Measurements from ENCODE around the gene ETNPPL. TPM values are rescaled to one million over a fixed set of nuclear protein-coding genes. Genes with fewer than 3 reads are reported as not detected.
"Not testable (repeated sequence)": the region's sequence is repeated elsewhere in the genome, so short reads cannot be mapped to it uniquely, and the experiment has no call there.

The ETNPPL gene
- polyA plus RNA-seq, 3 donors = 0.10 to 0.47 (median 0.18) TPM

DNA sequence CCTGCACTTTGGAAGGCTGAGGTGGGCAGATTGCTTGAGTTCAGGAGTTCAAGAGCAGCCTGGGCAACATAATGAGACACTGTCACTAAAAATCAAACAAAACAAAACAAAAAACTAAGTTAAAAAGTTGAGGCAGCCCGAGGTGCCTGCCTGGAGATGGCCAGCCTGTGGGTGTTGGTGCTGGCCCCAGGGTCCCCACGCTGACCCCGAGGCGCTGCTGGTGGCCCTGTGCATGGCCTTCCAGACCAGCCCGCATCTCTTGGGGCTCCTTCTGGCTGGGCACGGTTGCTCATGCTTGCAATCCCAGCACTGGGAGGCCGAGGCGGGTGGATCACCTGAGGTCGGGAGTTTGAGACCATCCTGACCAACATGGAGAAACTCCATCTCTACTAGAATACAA is 4.4 kb downstream of the ETNPPL start:
- no peak for DNase-seq

- no peak for DNase-seq
Observed at GRCh38 chr4:108754327-108754726, 8.5 kb downstream of the ETNPPL start.

GRCh38 chr4:108751321-108751720 is 11.5 kb downstream of the ETNPPL start:
- DNase-seq = no peak

GRCh38 chr4:108749119-108749518 is 13.7 kb downstream of the ETNPPL start:
- no peak for DNase-seq

- DNase-seq = no peak
Observed at GRCh38 chr4:108746511-108746910, 16.3 kb downstream of the ETNPPL start.

DNA sequence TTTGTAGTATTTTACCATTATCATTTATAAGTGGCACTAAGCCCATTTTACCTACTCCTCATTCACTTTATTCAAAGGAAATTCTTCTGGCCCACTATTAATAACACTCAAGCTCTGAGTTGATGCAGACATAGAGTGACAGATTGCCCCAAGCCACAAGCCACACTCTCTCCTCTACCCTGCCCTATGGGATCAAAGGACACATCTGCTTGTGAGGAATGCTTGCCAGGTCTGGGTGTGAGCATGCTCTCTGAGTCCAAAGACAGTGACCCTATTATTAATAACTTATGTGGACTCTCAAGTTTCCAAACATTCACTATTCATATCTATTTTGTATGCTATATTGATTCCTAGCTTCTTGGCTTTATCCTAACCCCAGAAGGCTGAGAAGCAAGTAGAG is 18.5 kb downstream of the ETNPPL start:
- no peak for DNase-seq

GRCh38 chr4:108742451-108743420 is 20.1 kb downstream of the ETNPPL start:
- no peak for DNase-seq

DNA sequence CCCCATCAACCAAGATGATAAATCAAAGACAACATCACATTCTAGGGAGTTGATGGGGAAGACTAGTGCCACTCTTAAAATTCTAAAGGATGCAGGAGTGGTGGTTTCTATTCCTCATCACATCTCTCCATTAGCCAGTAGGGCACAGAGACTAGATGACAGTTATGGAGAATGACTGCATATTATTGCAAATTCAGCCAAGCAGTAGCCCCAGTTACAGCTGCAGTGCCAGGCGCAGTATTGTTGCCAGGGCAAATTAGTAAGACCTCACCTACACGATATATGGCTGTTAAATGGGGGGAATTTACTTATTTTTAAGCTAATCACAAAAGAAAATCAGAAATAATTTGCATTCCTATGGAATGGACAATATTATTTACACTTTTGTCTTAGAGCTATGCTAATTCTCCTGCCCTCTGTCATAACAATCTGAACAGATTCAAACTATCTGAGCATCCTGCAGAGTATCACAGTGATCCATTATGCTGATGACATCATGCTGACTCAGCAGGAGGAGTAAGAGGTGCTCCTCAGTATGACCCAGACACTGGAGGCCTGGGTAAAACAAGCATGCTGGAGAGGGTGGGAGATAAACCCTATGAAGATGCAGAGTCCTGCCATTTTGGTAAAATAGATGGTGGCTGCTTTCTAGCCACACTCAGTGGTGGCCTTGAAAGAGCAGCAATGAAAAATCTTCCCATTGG is 24.7 kb downstream of the ETNPPL start:
- no peak for DNase-seq

GRCh38 chr4:108731006-108731405 is 31.8 kb downstream of the ETNPPL start:
- DNase-seq = no peak

DNA sequence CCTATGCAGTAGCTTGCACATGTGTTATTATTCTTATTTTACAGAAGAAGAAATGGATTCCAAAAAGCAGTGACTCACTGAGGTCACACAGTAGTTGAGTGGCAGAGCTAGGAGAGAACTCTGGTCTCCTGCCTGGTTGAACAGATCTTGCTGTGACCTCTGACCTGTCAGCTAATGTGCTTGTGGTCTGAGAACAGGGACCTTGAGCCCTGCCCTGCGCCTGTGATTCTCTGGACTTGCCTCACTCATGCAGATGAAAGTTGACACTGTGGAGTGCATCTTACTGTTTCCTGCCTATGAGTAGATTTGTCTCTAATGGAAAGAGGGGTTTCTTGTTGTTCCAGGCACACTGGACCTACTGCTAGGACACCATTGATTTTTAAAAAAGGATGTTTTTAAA is 32.3 kb downstream of the ETNPPL start:
- DNase-seq = no peak

- DNase-seq = no peak
Observed at GRCh38 chr4:108729731-108730130, 33.1 kb downstream of the ETNPPL start.

GRCh38 chr4:108725457-108725856 is 37.4 kb downstream of the ETNPPL start:
- DNase-seq = no peak

DNA sequence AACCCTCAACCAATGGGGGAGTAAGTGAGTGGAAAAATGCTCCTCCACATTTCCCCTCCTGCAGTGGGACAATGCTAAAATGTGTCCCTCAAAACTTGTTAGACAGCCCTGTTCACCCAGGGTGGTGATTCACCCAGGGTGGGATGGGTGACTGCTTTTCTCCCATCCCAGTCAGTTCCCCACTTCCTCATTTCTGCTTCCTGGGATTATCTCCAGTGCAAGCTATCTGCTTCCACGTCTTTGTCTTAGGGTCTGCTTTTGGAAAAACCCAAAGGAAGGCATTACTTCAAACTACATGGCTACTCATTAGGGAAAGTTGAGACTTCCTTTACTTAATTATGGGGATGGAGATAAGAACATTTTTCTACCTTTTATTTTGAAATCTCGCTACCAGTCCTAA is 45.5 kb downstream of the ETNPPL start:
- DNase-seq = no peak

- no peak for DNase-seq
Observed at GRCh38 chr4:108716340-108716739, 46.5 kb downstream of the ETNPPL start.

DNA sequence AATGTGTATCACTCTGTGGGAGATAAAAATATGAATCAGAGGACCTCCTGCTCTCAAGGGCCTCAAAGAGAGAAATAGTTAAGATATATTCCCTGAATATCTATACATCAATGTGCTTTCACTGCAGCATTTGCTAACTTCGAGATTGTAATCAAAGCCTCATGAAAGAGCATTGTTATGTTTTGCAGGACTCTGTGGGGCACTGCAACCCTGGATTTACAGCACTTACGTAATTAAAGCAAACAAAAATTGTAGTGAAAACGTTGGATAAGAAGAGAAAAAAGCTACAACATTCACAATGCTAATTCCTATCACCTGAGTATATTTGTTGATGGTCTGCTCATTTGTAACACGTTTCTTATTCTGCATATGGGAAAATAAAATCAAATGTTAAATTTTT is 48.0 kb downstream of the ETNPPL start:
- DNase-seq = no peak

DNA sequence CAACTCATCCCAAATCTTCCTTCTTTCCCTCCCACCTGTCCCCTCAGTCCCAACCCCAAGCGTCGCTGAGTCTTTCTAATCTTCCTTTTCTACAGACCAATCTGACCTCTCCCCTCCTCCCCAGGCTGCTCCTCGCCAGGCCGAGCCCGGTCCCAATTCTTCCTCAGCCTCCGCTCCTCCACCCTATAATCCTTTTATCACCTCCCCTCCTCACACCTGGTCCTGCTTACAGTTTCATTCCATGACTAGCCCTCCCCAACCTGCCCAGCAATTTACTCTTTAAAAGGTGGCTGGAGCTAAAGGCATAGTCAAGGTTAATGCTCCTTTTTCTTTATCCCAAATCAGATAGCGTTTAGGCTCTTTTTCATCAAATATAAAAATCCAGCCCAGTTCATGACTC is 52.3 kb downstream of the ETNPPL start:
- DNase-seq = not testable (repeated sequence)

- DNase-seq = no peak
Observed at GRCh38 chr4:108709722-108710121, 53.1 kb downstream of the ETNPPL start.

- no peak for DNase-seq
Observed at GRCh38 chr4:108709234-108709633, 53.6 kb downstream of the ETNPPL start.

DNA sequence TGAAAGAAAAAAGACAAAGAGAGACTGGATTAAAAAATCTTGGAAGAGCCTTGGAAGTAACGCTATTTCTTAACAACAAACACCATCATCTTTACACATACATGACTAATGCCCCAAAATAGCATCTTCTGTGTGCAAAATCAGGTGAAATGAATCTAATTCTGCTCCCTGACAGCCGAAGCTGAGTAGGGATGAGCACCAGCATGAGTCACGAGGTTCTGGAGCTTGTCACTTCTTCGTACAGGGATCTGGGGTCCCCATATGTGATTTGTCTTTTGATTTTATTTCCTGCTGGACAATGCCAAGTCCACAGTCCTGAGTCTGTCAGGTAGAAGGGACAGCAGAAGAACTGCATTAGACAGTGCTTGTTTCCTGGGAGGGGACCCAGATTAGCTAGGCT is 56.6 kb downstream of the ETNPPL start:
- no peak for DNase-seq

DNA sequence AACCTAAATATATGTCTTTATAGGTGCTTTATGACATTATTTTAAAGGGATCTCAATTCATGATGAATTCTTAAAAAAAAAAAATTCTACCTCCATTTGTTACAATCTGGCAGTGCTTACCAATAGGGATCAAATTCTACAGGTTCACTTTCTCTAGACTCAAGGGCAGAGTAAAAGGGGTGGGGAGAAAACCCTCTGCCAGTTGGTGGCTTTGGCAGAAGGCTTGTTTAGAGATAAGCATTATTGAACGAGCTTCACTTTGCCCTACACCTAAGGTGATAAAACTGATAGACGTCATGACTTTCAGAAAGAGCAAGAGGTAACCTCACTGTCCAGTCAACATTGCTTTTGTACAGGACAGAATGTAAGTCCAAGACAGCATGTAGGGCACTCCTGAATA is 58.9 kb downstream of the ETNPPL start:
- DNase-seq = no peak

- DNase-seq = no peak
Observed at GRCh38 chr4:108703370-108703769, 59.5 kb downstream of the ETNPPL start.

GRCh38 chr4:108702960-108703359 is 59.9 kb downstream of the ETNPPL start:
- no peak for DNase-seq

DNA sequence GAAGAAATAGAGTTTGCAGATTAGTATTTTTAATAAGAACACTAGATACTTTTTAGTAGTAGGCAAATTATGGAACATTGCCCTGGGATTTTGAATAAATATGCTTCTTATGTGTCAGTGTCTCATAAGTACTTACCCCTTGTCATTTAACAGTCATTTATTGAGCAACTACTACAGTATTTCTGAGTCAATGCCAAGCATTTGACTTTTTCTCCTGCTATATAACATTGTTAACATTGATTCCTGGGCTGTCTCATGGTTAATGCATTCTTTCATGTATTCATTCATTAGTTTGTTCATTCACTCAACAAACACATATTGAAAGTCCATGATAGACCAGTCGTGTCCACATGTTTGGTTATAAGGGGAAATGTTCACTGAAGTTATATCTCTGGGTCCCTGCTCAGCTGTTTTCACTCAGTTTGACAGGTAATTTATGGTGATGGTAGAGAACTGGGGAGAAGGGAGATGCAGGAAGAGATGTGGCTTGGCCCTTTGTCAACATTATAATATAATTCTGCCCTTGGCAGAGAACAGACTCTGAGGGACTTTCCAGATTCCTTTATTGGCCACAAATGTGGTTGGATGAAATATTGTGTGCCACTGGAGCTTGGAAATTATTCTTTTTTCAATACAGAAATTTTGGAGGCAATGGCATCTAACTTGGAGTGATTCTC is 62.6 kb downstream of the ETNPPL start:
- DNase-seq = no peak

All from renal pelvis (tissue), 4 donors.